ENCODE results near the gene ZNF689.

Gene ZNF689

DNA sequence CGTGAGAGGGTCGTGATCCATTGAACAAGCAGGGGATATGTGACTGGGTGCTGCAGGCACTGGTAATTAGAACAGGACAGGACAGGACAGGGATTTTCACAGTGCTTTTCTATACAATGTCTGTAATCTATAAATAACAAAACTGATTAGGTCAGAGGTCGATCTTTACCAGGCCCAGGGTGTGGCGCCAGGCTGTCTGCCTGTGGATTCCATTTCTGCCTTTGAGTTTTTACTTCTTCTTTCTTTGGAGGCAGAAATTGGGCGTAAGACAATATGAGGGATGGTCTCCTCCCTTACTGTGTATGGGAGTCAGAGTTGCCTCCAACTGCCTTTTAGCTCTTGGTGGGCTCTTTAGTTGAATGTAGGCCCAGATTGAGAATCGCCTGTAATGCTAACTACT is 50.5 kb downstream of the ZNF689 start:
- no peak for DNase-seq

DNA sequence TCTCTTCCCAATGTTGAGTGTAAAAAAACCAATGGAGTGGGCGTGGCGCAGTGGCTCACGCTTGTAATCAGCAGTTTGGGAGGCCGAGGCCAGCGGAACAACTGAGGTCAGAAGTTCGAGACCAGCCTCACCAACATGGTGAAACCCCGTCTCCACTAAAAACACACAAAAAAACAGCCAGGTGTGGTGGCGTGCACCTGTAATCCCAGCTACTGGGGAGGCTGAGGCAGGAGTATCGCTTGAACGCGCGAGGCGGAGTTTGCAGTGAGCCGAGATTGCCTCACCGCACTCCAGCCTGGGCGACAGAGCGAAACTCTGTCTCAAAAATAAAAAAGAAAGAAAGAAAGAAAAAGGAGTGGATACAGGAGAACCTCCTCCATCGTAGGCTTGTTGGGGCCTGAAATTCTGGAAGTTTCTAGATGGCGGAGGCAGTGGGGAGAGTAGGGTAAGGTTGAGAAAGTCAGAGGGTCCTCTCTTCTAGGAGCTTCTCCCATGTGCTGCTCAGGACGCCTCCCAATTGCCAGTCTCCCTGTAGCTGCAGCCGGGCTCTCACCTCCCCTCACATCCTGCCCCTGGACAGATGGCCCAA is 51.3 kb downstream of the ZNF689 start:
- no peak for DNase-seq

DNA sequence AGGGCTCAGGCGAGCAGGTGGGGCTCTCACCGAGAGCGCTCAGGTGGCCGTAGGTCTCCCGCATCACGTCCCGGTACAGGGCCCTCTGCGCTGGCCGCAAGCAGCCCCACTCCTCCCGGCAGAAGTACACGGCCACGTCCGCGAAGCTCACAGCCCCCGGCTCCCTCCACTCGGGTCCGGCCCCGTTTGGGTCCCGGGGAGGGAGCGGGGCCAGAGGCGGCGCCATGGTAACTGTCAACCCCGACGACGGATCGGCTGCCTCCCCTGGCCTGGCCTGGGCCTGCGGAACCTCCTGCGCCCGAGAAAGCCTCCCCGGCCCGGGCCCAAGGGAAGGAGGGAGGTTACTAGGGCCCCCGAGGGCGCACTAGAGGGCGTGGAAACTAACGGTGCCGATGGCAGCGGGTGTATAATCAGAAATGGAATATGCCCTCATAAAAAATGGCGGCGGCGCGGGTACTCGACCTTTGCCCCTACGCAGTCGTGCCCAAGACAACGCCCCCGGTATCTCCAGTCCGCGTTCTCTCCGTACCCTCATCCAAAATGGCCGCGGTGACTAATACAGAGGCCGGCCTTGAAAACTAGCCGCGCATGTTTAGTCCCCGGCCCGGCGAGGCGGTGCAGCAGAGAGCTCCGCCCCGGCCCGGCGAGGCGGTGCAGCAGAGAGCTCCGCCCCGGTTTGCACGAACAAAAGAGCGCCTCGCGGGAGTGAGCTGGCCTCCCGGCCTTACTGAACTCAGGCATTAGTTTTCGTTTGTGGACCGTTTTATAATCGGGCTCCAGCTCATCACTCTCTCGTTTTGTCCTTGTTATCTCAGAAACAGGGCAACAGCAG is 52.0 kb downstream of the ZNF689 start, which contains the start of gene ZNF764:
Gene ZNF764 (minus strand): TSS at position 418 of the 832 bp plus-strand sequence. CDS start 192 bp downstream, at position 226.
- DNase-seq = peak; percentile 97

DNA sequence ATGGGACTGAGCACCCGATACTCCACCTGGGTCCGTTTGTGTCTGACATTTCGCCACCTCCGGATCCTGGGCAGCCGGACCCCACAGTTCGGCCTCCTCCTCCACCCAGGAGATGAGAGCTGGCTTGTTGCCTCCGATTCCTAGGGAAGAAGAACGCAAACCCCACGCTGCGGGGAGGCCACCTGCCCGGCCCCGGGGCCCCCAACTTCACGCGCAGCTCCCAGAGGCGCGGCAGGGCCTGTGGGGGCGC is 52.6 kb downstream of the ZNF689 start:
- DNase-seq = no peak

DNA sequence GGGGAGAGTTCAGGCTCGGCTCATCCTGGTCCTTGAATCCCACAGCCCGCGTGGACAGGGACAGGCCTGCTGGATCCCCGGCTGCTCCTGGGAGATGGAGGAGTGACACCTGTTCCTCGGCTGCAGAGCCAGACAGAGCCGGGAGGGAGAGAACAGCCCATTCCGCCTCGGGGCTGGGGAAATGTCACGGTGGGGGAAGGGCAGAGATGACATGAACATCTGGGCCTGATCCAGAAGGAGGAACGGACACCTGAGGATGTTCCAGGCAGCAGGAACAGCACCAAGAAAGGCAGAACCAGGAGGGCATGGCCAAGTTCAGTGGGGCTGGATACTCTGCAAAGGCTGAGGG is 54.1 kb downstream of the ZNF689 start:
- no peak for DNase-seq

DNA sequence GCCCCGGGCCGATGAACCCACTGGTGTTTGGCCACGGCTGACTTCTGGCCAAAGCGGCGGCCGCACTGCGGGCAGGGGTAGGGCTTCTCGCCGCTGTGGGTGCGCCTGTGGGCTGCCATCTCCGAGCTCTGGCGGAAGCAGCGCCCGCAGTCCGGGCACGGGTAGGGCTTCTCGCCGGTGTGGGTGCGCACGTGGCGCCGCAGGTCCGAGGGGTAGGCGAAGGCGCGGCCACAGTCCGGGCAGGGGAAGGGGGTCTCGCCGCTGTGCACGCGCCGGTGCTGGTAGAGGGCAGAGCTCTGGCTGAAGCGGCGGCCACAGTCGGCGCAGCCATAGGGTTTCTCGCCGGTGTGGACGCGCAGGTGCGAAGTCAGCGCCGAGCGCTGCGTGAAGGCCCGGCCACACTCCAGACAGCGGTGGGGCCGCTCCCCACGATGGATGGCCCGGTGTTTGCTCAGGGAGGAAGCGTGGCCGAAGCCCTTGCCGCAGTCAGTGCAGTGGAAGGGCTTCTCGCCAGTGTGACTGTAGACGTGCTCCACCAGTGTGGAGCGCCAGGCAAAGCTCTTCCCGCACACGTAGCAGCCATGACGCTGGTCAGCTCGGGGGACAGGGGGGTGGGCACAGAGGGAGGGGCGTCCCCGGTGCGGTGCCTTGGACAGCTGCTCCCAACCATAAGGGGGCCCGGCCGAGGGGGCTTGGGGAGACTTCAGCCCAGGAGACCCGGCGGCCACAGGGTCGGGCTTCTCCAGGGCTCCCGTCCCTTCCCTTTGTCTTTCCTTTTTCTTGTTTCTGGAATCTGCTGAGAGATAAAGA is 54.7 kb downstream of the ZNF689 start:
- DNase-seq = no peak

DNA sequence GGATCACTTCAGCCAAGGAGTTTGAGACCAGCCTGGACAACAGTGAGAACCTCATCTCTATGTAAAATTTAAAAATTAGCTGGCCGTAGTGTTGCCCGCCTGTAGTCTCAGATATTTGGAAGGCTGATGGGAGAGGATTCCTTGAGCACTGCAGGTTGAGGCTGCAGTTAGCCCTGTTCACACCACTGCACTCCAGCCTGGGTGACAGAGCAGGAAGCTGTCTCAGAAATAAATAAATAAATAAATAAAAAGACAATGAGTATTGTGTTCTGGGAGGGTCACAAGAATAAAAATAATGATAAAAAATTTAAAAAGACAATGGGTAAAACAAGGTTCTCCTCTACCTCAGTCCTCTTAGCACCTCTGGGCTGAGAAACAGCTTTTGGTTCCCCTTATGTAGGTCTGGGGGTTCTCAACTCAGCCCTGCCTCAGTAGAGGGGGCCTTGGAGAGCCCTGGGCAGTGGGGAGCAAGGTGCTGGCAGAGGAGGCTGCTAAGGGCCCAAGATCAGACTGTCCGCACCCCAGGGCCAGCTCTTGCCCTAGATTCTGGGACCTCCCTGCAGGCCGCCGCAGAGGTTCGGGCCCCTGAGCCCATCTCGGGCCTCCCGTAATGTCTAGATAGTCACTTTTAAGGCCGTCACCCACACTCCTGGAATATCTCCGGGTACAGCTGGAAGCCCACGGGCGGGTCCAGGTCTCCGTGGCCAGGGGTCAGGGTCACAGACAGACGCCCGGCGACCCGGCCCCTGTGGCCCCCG is 55.5 kb downstream of the ZNF689 start:
- DNase-seq = no peak

DNA sequence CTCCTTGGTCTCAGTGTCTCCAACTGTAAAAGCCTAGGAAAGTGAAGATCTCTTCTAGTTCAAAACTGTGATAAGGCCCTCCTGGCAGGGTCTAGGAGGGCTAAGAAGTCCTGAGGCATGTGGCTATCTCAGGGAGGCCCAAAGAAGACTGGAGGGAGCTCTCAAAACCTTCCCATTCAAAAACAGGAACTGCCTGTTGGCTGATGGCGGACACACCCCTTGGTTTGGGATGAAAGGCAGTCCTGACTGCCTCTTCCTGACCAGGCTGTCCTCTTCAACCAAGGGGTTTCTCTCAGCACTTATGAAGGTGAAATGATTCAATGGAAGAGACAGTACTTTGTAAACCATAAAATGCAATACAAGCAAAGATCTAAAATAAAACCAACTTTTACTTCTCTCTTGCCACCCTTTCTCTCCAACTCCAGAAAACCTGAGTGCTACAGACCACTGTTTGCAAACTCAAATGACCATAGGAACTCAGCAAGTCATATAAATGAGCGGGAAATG is 56.7 kb downstream of the ZNF689 start:
- no peak for DNase-seq

DNA sequence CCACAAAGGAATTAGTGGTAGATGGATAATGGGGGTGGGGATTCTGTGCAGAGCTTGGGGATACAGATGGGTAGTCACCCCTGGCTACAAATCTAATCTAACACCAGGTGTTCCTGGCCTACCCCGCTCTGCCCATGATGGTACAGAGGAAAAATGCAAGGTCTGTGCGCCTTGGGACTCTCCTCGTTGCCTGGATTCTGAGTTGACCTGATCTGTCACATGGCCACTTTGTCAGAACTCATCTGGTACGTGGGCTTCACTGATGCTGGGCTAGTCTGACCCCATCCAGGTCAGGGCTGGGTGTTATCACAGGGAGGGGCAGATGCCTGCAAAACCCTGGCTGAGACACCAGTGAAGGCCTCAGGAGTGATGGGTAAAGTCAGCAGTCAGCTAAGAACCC is 57.2 kb downstream of the ZNF689 start:
- DNase-seq = no peak
